ENCODE data around the gene SH3TC1.

The SH3TC1 gene

DNA sequence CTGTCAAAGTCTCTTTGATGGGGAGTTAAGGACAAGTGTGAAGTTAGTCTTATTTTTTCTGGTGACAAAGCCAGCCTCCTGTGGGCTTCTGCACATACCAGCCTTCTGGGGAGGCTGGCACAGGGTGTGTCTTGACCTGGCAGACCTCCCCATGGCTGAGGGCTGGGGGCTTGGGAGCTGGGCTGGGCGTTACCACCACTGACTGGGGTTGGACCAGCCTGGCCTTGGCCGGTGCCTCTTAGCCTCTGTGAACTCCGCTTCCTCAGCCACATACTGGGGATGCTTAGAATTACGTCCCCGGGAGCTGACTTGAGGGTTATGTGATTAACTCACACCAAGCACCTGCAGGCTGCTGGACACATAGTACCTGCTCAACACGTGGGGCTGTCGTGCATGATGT is 14.0 kb downstream of the SH3TC1 start:
- Histone ChIP-seq H3K27ac (no peak overlapping the region), H3K36me3 (replicated peaks) (no peaks in the 10 kb centered on the region), H3K27me3 (replicated peaks) (no peaks in the 10 kb centered on the region), H3K4me3 (ENCODE audit: low read depth, low read length) (no peak overlapping the region)
- in situ Hi-C loops (cut with HindIII; ENCODE audit: low pct_ligation_motif_present, low sequenced_read_pairs), result no loop called here
- no peak for DNase-seq
- no peak for TF ChIP-seq CTCF (IDR thresholded peaks at IDR 0.05; ENCODE audit: low read depth, low read length, missing control alignments)

GRCh38 chr4:8214136-8214535 is 15.0 kb downstream of the SH3TC1 start:
- H3K36me3 ChIP-seq (replicated peaks), result no peaks in the 10 kb centered on the region
- in situ Hi-C loops (cut with HindIII; ENCODE audit: low pct_ligation_motif_present, low sequenced_read_pairs), result no loop called here
- H3K27ac ChIP-seq, result no peak overlapping the region
- no peaks in the 10 kb centered on the region for H3K27me3 ChIP-seq (replicated peaks)
- no peak overlapping the region for H3K4me3 ChIP-seq (ENCODE audit: low read depth, low read length)
- TF ChIP-seq CTCF (IDR thresholded peaks at IDR 0.05; ENCODE audit: low read depth, low read length, missing control alignments), result no peak
- DNase-seq, result no peak

- Histone ChIP-seq H3K27me3 (replicated peaks) (no peaks in the 10 kb centered on the region), H3K36me3 (replicated peaks) (no peaks in the 10 kb centered on the region)
- DNase-seq, result no peak
Measured at GRCh38 chr4:8215001-8215427, 15.9 kb downstream of the SH3TC1 start.

GRCh38 chr4:8215641-8216442 is 16.8 kb downstream of the SH3TC1 start:
- TF ChIP-seq CTCF (IDR thresholded peaks at IDR 0.05; ENCODE audit: low read depth, low read length, missing control alignments), result no peak
- Histone ChIP-seq H3K36me3 (replicated peaks) (no peaks in the 10 kb centered on the region), H3K27me3 (replicated peaks) (no peaks in the 10 kb centered on the region), H3K4me3 (ENCODE audit: low read depth, low read length) (no peak overlapping the region), H3K27ac (no peak overlapping the region)
- DNase-seq, result no peak
- in situ Hi-C loops (cut with HindIII; ENCODE audit: low pct_ligation_motif_present, low sequenced_read_pairs), result no loop called here

More at GRCh38 chr4:8215001-8215427, 15.9 kb downstream of the SH3TC1 start:
- Histone ChIP-seq H3K4me3 (ENCODE audit: low read depth, low read length) (no peak overlapping the region), H3K27ac (no peak overlapping the region)
- no peak for TF ChIP-seq CTCF (IDR thresholded peaks at IDR 0.05; ENCODE audit: low read depth, low read length, missing control alignments)
- in situ Hi-C loops (cut with HindIII; ENCODE audit: low pct_ligation_motif_present, low sequenced_read_pairs), result no loop called here

- no peaks in the 10 kb centered on the region for H3K36me3 ChIP-seq (replicated peaks)
Measured at GRCh38 chr4:8216443-8217245, 17.6 kb downstream of the SH3TC1 start.

More at GRCh38 chr4:8216443-8217245, 17.6 kb downstream of the SH3TC1 start:
- Histone ChIP-seq H3K27me3 (replicated peaks) (no peaks in the 10 kb centered on the region), H3K27ac (no peak overlapping the region), H3K4me3 (ENCODE audit: low read depth, low read length) (no peak overlapping the region)
- TF ChIP-seq CTCF (IDR thresholded peaks at IDR 0.05; ENCODE audit: low read depth, low read length, missing control alignments), result no peak
- no peak for DNase-seq
- in situ Hi-C loops (cut with HindIII; ENCODE audit: low pct_ligation_motif_present, low sequenced_read_pairs), result no loop called here

Measured in brain microvascular endothelial cell (primary cell).